ENCODE measurements around the gene MYL4.

DNA sequence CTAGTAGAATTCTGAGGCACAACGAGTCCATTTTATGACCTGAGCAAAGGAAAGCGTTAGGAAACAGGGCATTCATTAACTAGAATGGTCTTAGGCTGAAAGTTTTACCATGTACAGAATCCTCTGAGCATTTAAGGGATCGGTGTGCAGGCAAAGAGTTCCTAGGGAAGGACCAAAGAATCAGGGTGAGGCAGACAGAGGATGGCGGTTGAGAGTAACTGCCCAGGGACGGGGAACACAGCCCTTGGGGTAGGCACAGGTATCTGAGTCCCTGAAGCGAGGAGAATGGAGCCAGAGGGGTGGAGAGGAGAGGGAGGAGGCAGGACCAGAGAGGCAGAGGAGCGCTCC, 30.4 kb downstream of the MYL4 start:
- TF ChIP-seq TARDBP (IDR thresholded peaks at IDR 0.05) (no peak), FOXA1 (IDR thresholded peaks at IDR 0.05) (no peak), L3MBTL2 (conservative IDR thresholded peaks at IDR 0.05) (no peak), ZNF384 (IDR thresholded peaks at IDR 0.05) (no peak), SP1 (IDR thresholded peaks at IDR 0.05) (no peak), HDGF (IDR thresholded peaks at IDR 0.05; ENCODE audit: borderline replicate concordance) (no peak), SUZ12 (IDR thresholded peaks at IDR 0.05) (no peak), FOXK2 (IDR thresholded peaks at IDR 0.05) (no peak), ARNT (IDR thresholded peaks at IDR 0.05) (no peak), ELF4 (IDR thresholded peaks at IDR 0.05) (no peak), FOXM1 (IDR thresholded peaks at IDR 0.05; ENCODE audit: borderline replicate concordance) (no peak), BHLHE40 (IDR thresholded peaks at IDR 0.05; ENCODE audit: borderline replicate concordance) (no peak), NFRKB (IDR thresholded peaks at IDR 0.05) (no peak)
- TF ChIP-seq, protein P1, sequence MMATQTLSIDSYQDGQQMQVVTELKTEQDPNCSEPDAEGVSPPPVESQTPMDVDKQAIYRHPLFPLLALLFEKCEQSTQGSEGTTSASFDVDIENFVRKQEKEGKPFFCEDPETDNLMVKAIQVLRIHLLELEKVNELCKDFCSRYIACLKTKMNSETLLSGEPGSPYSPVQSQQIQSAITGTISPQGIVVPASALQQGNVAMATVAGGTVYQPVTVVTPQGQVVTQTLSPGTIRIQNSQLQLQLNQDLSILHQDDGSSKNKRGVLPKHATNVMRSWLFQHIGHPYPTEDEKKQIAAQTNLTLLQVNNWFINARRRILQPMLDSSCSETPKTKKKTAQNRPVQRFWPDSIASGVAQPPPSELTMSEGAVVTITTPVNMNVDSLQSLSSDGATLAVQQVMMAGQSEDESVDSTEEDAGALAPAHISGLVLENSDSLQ (IDR thresholded peaks at IDR 0.05) = no peak

Data from HEK293T (cell line).